ENCODE data around the gene ALX3.

- TF ChIP-seq REST (IDR thresholded peaks at IDR 0.05; ENCODE audit: insufficient read depth in 1 of 2, low read depth in 2 of 2, low read length in 2 of 2), result no peak
- no peak for TF ChIP-seq TAF1 (IDR thresholded peaks at IDR 0.05; ENCODE audit: borderline replicate concordance, insufficient read depth, low read length)
- TF ChIP-seq POLR2AphosphoS5 (IDR thresholded peaks at IDR 0.05; ENCODE audit: low read depth, low read length), result no peak
- TF ChIP-seq SIN3A (IDR thresholded peaks at IDR 0.05; ENCODE audit: borderline replicate concordance, insufficient read depth, low read length), result no peak
These were observed 6.5 kb upstream of the ALX3 start for GRCh38 chr1:110076789-110077500.

Data from PFSK-1 (cell line).